CD4-positive, alpha-beta T cell treated with Interleukin-10 for 1 hour (primary cell): Measurements from ENCODE around the gene STXBP3.

Experiments
- DNase-seq: peaks from one replicate; pipeline ENCODE4 v3.0.0-alpha.2; 2020

STXBP3 gene

GRCh38 chr1:108808438-108808837 is 62.0 kb downstream of the STXBP3 start:
- no peak for DNase-seq

DNA sequence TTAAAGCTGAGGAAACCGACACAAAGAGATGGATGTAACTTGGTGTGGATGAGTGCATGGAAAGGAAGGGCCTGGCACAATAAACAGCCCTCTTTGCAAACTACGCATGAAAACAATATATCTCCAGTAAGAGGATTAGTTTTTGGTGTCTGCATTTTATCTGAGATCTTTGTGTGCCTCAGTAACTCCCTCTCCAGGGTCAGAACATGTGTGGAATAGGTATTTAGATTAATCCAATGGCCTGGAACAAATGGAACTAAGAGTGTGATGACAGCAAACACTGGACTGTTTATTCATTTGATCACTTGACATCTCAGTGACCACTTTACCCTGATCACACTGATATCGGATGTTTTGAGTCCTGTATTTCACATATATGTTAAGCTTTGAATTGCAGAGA is 65.1 kb downstream of the STXBP3 start:
- no peak for DNase-seq

GRCh38 chr1:108813326-108813725 is 66.9 kb downstream of the STXBP3 start:
- no peak for DNase-seq

DNA sequence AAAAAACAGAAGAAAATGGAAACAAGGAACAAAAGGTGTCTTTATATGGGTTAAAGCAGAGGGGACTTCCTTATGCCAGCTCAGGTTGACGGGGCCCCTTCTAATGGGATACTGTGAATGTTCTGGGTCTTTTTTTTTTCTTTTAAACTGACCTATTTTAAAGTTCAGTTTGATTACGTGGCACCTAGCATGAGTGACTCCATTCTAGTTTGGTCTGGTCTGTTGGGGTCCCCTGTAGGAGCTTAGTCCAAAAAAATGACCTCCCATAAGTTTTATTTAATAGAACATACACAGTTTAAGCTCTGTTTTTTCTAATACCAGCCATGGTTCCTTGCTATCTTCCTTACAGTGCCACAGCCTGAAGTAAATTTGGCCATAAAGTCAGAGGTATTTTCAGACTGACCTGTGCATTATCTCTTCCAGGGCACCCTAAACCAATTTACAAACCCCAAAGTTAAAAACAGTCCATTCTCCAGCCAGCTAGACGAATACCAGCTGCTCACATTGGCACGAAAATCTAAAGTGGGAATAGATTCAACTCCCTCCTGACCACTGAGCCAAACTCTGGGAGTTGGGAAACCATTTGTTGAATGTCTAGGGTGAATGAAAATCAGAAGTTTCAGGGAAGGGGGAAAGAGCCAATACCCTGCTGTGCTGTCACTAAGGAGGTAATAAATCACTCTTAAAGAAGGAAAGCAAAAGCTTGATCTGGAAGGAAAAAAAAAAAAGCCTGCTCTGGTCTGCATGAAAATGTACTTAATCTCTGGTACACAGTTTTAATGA is 68.1 kb downstream of the STXBP3 start:
- DNase-seq = no peak

DNA sequence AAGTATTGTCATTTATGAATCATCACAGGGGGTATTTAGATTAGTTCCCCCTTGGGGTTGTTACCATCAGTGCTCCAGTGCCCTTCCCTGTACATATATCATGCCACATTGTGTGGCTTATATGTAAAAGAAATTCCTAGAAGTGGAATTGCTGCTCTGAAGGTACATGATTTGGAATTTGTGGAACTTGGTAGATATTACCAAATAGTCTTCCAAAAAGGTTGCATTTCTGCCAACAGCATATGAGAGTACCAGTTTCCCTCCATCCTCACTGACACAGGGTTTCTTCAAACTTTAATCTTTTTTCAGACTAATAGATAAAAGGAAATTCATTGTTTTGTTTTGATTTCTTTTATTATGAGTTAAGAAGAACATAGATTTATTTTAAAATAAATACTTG is 69.1 kb downstream of the STXBP3 start:
- no peak for DNase-seq

DNA sequence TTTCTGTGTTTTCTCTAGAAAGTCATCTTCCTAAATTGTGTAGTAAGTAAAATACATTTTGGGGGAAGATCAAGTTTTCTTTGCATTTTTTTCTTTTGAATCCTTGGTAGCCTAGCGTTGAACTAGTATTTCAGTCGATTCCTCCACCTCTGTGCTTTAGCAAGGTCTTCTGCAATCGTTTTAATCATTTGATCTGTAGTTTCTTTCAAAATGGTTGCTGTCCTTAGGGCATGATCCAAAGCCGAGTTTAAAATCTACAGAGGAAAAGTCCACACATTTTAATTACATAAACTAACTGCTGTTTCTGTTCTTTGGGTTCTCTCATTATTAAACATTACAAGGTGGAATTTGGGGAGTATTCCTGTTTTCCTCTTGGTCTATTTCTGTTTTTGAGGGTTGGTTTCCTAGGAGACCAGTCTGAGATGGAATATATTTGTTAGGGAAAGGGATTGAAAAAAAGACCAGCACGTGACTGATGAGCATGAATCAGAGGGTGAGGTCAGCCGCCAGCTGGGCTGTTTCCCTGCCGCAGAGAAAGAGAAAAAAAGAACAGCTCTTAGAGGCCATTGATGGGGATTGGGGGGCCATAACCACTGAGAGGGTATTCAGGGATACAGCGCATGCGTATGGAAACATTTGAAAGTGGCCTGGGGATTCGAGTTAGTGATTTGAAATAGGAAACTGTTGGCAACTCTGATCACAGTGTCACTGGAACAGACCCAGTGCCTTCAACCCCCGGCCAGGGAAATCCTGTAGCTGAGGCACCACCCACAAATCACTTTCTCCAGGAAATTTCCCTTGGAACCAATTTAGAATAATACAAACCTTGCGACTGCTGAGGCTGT is 69.8 kb downstream of the STXBP3 start:
- no peak for DNase-seq

- no peak for DNase-seq
Measured at GRCh38 chr1:108817016-108817415, 70.5 kb downstream of the STXBP3 start.

DNA sequence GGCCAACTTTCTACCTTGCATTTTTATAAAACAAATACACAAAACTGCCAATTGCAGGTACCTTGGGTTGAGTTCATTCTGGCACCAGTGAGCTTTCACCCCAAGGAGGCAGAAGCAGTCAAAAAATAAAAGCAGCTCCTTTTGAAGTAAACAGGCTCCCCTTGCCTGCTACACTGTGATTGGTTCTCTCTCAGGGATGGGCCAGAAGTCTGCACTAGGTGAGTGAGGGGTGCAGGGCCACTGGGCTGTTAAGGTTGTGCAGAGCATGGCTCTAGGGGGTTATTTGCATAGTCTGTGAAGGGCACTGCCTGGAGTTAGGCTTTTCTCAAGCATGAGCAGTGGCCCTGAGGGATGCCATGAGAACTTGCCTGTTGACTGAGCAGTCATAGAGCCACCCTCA is 71.3 kb downstream of the STXBP3 start:
- DNase-seq = no peak

DNA sequence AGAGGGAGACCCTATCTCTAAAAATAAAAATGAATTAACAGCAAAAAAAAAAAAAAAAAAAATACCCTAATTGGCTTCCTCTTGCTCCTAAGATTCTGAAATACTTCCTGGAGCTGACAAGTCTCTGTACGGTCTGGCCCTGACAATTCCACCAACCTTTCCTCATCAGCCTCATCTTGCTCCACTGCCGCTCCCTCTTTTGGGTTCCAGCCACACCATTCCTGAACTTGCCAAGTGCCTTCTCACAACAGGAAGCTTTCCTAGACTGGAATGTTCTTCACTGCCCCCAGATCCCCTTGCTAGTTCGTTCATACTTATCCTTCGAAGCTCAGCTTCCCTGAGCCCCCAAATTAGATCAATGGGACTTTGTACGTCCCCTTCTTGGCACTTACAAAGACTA is 73.4 kb downstream of the STXBP3 start:
- DNase-seq = no peak

DNA sequence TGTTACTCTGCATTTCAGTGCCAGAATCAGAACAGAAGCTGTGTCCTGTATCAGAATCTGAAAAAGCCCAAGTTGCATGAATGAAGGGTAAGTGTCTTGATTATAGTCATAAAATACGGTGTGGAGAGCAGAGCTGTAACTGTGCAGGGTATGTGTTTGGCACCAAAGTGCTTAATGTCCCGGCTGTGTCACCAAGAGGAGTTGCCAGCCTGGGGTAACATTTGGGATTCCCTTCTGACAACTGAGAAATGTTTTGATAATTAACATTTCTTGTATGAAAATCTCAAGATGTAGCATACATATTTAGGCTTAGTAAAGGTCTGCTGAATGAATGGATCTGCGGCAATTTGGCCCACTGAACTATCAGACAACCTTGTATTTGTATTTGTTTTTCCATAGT is 77.2 kb downstream of the STXBP3 start:
- no peak for DNase-seq

- no peak for DNase-seq
Measured at GRCh38 chr1:108824051-108824450, 77.6 kb downstream of the STXBP3 start.

DNA sequence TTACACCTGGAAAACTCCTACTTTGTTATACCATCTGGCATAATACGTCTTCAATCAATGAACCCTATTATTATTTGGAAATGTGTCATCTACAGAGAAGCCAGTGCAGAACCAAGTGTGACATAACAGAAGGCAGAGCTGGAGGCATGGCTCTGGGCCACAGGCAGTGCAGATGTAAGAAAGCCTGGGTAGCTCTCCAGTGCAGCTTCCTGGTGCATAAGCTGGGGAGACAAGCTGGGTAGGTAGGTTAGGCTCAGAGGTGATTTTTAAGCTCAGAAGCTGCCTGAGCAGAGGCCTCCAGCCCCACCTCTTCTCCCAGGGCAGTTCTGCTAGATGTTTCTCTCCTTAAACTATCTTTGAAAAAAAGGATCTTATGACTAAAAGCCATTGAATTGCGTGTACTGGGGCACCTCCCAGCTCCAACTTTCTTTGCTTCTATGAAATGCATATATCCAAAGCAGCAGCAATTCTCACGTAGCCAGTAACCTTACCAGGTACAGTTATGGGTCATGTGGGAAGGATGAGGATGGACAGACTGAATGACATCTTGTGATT is 79.7 kb downstream of the STXBP3 start:
- no peak for DNase-seq

DNA sequence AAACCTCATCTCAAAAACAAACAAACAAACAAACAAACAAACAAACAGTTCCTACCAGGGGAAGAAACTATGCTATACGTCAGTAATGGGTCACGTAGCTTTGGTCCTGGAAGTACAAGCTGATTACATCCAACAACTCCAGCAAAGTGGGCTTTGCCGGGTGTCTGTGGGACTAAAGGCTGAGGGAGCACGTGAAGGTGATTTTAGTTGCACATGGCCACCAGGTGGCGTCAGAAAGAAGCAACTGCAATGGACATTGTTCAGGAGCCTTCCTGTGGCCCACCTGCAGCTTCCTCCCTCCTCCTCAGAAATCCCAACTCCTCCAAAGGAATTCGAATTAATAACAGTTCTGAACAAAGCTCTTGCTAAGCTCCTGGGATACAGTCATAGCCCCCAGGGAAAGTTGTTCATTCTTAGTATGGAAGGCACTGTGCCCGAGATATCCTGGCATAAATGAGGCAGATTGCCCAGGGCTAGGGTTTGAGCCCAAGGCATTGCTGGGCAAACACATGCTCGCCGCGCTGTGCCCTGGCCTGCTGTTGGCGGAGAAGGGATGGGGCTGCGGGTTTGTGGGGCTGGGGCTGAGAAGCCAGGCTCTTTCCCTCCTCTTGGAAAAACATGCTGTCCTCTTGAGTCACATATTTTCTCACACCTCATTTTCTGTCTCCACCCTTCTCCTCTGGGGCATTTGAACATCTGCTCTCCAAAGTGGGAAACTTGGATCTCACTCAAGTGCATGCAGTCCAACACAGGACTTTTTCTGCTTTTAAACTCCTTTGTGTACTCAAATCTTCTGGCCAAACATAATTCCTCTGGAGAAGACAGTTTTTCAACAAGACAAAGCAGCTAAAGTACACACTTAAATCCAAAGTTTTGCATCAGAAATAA is 81.8 kb downstream of the STXBP3 start:
- DNase-seq = peak; percentile 73

- DNase-seq = no peak
Measured at GRCh38 chr1:108829498-108829916, 83.0 kb downstream of the STXBP3 start.

DNA sequence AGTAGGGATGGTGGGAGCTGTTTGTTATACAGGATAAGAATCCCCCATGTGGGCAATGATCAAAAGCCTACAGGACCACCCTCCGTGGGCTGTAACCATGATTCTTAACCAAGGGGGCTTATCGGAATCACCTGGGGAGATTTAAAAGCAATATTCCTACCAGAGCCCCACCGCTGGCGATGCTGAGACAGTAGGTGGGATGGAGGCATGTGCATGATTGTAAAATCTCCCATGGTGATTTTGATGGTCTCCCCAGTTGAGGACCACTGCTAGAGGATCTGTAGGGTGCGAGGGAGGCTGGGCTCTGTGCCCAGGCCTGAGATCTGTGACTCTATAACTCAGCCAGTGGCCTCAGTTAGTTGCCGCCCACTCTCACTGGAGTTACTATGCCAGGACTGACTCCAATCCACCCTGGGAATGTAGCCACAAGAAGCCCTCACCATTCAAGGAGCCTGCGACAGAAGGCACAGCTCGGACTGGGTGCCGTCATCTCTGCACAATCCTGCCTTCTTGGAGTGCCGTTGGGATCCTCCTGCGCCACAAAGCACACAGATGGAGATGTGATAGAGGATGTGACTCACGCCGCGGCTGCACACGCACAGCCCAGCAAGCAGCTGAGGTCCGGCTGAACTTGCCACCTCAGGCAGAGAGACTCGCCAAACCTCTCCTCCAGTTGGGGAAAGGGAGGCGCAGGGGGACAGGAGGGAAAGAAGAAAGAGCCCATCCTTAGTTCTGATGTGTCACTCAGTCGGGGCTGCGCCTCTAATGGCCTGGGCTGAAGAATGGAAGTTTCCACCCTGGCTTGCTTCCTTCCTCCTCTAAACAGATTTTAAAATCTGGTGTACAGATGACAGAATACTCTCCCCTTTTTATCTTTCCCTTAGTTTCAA is 83.9 kb downstream of the STXBP3 start:
- DNase-seq = no peak

DNA sequence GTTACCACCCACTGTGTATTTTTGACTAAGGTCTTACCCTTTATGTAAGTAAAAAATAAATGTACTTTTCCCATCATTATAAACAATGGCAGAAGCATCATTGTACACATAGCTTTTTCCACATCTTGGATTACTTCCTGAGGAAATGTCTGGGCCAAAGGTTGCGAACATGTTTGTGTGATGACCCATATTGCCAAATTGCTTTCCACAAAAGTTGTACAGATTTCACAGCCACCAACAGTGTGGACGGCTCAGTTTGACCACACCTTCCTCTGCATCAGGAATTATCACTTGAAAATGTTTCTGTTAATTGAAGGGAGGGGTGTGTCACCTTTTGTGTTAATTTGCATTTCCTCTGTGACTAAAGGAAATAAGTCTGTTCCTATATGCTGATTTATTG is 84.8 kb downstream of the STXBP3 start:
- DNase-seq = no peak

- DNase-seq = no peak
Measured at GRCh38 chr1:108832929-108833328, 86.5 kb downstream of the STXBP3 start.

DNA sequence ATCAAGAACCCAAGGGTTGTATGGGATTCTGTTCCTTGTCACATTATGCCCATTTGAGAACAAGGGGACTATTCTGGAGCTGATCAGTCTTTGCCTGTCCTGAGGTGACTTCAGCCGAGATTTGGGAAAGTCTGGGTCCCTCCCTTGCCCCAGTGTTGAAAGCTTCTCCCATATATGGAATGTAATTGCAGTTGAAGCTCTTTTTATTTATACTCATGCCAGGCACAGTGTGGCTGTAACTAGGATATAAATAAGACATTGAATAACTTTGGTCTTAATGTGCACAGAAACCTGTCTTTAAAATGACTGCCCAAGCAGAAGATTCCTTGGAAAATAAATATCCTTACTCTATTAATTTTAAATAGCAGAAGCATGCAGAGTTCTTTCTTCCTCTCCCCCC is 95.2 kb downstream of the STXBP3 start:
- DNase-seq = no peak

- no peak for DNase-seq
Measured at GRCh38 chr1:108842525-108843181, 96.2 kb downstream of the STXBP3 start.

DNA sequence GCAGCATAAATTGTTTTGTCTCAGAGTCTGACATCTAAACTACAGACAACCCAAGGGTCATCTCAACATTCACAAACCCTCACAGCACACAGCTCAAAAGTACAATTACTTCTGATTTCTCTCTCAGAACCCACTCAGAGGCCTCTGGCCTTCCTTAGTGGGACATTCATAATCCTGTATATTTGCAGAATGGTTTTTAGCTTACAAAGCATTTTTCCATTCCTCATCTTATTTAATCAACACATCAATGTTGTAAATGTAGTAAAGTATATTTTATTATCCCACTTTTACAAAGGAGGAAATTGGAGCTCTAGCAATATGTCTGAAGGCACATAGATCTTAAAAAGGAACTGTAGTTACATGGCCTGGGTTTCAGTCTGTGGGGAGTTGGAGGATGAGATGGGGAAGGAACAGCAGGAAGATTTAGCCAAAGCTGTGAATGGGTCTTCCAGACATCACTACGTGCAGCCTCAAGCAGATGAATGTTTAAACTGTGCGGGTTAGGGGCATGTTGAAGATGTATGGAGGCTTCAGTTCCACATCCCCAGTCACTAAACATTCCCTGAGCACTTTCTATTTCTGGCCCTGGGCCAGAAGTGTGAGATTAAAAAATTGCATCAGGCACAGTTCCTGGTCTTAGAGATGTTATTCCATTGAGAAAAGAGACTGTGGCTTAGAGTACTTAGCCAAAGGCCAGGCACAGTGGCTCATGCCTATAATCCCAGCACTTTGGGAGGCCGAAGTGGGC is 97.1 kb downstream of the STXBP3 start:
- DNase-seq = no peak

DNA sequence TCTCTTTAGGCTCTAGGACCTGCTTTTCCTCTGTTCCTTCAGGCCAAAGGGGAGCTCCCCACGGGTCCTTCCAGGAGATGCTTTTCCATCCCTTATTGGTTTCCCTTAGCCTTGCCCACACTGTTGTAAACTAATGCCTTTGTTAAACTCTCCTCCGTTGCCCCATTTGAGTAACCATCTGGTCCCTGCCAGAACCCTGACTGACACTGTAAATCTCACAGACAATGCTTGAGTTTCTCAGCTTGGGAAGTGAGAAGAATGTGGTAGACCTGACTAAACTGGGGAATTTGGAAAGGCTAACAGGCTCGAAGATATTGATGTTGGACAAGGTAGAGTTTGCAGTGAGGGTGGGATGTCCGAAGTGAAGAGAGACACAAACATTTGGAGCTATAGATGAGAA is 99.0 kb downstream of the STXBP3 start:
- no peak for DNase-seq
